CD4-positive, alpha-beta memory T cell (primary cell): ENCODE measurements around the gene WDR20. TPM values are rescaled to one million over a fixed set of nuclear protein-coding genes. Genes with fewer than 3 reads are reported as not detected.
"Not testable (repeated sequence)": the region's sequence is repeated elsewhere in the genome, so short reads cannot be mapped to it uniquely, and the experiment has no call there.

ENCODE experiments used
- CTCF ChIA-PET: fragments of 350-600 bp; sonication (Branson Sonifier 250); formaldehyde crosslinking; loops from one replicate; lab custom pipeline; 2021; ENCODE audit warnings: inconsistent platforms; ENCODE audit not compliant: partially characterized antibody; lab: Charles Lee
- POLR2A ChIA-PET: fragments of 350-600 bp; sonication (Branson Sonifier 250); formaldehyde crosslinking; loops from one replicate; lab custom pipeline; 2021; ENCODE audit not compliant: partially characterized antibody; lab: Charles Lee
- DNase-seq, 5 donors: peaks; one replicate each; pipeline versions ENCODE4 v3.0.0 to v3.0.0-alpha.2; 2020 to 2022; ENCODE audit warnings: mixed read lengths in 1 of 5
- H3K27ac ChIP-seq: one replicate; pipeline ENCODE4 v1.7.0; 2013; ENCODE audit warnings: low read depth, low read length
- H3K27me3 ChIP-seq: 2 replicates; pipeline ENCODE4 v1.7.0; 2013; ENCODE audit warnings: mild to moderate bottlenecking, low read length, moderate library complexity; ENCODE audit not compliant: insufficient read depth
- H3K36me3 ChIP-seq: 2 replicates; pipeline ENCODE4 v1.7.0; 2013; ENCODE audit warnings: mild to moderate bottlenecking, low read length, moderate library complexity; ENCODE audit not compliant: insufficient read depth
- H3K4me1 ChIP-seq: 2 replicates; pipeline ENCODE4 v1.7.0; 2013; ENCODE audit warnings: mild to moderate bottlenecking, low read length, moderate library complexity; ENCODE audit not compliant: insufficient read depth
- H3K4me3 ChIP-seq, 2 donors: one replicate each; pipeline ENCODE4 v1.7.0; 2013; ENCODE audit warnings: low read length in 2 of 2, mild to moderate bottlenecking in 1 of 2
- H3K9me3 ChIP-seq, 2 donors: one replicate each; pipeline ENCODE4 v1.7.0; 2013; ENCODE audit warnings: low read length in 2 of 2, control low read depth in 1 of 2; ENCODE audit not compliant: control insufficient read depth in 1 of 2
- H3K27ac Mint-ChIP-seq, 7 donors: one replicate each; pipeline ENCODE4 v1.8.0; 2020 to 2021; ENCODE audit warnings: mixed read lengths in 7 of 7, mild to moderate bottlenecking in 6 of 7, inconsistent platforms in 3 of 7, moderate library complexity in 3 of 7
- H3K27me3 Mint-ChIP-seq, 2 donors: one replicate each; pipeline ENCODE4 v1.8.0; 2020 to 2021; ENCODE audit warnings: mixed read lengths in 2 of 2
- H3K36me3 Mint-ChIP-seq, 2 donors: one replicate each; pipeline ENCODE4 v1.8.0; 2020 to 2021; ENCODE audit warnings: mixed read lengths in 2 of 2, inconsistent platforms in 1 of 2, mild to moderate bottlenecking in 1 of 2
- H3K4me1 Mint-ChIP-seq, 4 donors: one replicate each; pipeline ENCODE4 v1.8.0; 2020 to 2021; ENCODE audit warnings: mixed read lengths in 4 of 4, mild to moderate bottlenecking in 1 of 4
- H3K4me3 Mint-ChIP-seq, 8 donors: one replicate each; pipeline ENCODE4 v1.8.0; 2020 to 2021; ENCODE audit warnings: mixed read lengths in 8 of 8, mild to moderate bottlenecking in 7 of 8, moderate library complexity in 6 of 8, inconsistent platforms in 3 of 8
- H3K9me3 Mint-ChIP-seq, 8 donors: one replicate each; pipeline ENCODE4 v1.8.0; 2020 to 2021; ENCODE audit warnings: mixed read lengths in 8 of 8, mild to moderate bottlenecking in 5 of 8, inconsistent platforms in 3 of 8, moderate library complexity in 1 of 8
- intact Hi-C: fragments of 100-400 bp; cut with micrococcal nuclease; formaldehyde crosslinking; loops from one replicate; pipeline ENCODE4 v1.15.1; 2023
- polyA plus RNA-seq, 2 donors: library from polyadenylated mRNA; unstranded; fragments of 300-500 nt; fragmentation: Illumina TruSeq; gene quantifications; one replicate each; pipeline ENCODE4 v1.2.3, GENCODE V29; 2021
- total RNA-seq, 2 experiments: library from RNA; stranded (reverse); gene quantifications; one replicate each; pipeline ENCODE4 v1.2.3, GENCODE V29; 2021

WDR20 gene
- total and polyA plus RNA-seq, 4 experiments from 2014 or later: 18.8 to 57.9 (median 39.6) TPM

DNA sequence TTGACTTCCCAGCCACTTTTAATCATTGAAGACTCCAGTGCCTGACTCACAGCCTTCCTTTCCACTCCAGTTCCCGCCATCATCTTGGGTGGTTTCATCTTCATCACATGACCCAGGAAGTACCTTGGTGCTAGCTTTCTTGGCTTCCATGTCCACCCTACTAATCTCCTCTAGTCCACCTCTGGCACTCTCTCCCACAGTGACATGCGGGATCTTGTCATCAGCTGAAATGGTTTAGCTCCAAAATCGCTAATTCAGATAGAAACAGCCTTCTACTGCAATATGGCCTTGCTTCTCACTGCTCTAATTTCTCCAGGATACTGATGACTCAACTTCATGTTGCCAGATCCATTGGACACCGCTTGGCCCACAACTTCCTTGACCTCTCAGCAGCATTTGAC, 24.5 kb downstream of the WDR20 start:
- Histone ChIP-seq H3K27me3 (no peaks in the 10 kb centered on the region), H3K9me3 (no peaks in the 10 kb centered on the region), H3K27ac (no peak overlapping the region), H3K4me1 (peaks cover 18% of the 10 kb centered on the region), H3K36me3 (no peaks in the 10 kb centered on the region), H3K4me3 (no peak overlapping the region)
- H3K36me3 Mint-ChIP-seq: peaks cover 34 to 45% of the 10 kb centered on the region in 2 donors
- no peaks in the 10 kb centered on the region for H3K27me3 Mint-ChIP-seq
- ChIA-PET POLR2A (interaction anchor here (1.0 kb wide), 1 partner anchor 21 kb away, joined by 4 read pairs; no protein-coding TSS in a partner anchor), CTCF (no interaction called here)
- H3K4me3 Mint-ChIP-seq: peak overlapping the region in 1 of 8 donors; percentile 17
- intact Hi-C loops: no loop called here
- peaks cover 48 to 71% (median 57%) of the 10 kb centered on the region in 4 donors for H3K4me1 Mint-ChIP-seq
- DNase-seq: no peak
- peak overlapping the region in 2 of 7 donors; percentile 32 to 77 for H3K27ac Mint-ChIP-seq
- no peaks in the 10 kb centered on the region for H3K9me3 Mint-ChIP-seq

DNA sequence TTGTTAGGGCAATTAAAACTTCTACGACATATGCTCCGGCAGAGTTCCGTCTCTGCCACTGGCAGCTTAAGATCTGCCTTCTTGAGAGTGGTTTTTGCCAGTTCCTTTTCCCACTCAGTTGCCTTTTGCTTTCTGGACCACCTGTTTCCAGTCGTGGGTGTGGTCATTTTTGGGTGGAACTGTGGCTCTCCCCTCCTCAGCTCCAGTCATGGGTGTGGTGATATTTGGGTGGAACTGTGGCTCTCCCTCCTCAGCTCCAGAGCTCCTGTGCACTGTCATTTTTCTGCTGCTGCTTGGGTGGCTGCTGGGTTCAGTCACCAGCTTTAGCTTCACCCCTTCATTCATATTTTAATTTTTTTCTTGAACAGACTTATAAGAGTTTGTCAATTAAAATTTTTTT, 25.3 kb downstream of the WDR20 start:
- no peak overlapping the region for H3K4me3 ChIP-seq
- peaks cover 48 to 68% (median 58%) of the 10 kb centered on the region in 4 donors for H3K4me1 Mint-ChIP-seq
- peak overlapping the region in 2 of 7 donors; percentile 45 to 57 for H3K27ac Mint-ChIP-seq
- no peaks in the 10 kb centered on the region for H3K27me3 ChIP-seq
- ChIA-PET CTCF (no interaction called here), POLR2A (no interaction called here)
- H3K4me1 ChIP-seq: peaks cover 18% of the 10 kb centered on the region
- H3K27ac ChIP-seq: no peak overlapping the region
- H3K27me3 Mint-ChIP-seq: no peaks in the 10 kb centered on the region
- no peak overlapping the region for H3K4me3 Mint-ChIP-seq
- no peaks in the 10 kb centered on the region for H3K36me3 ChIP-seq
- H3K36me3 Mint-ChIP-seq: peaks cover 34 to 44% of the 10 kb centered on the region in 2 donors
- no peaks in the 10 kb centered on the region for H3K9me3 ChIP-seq
- DNase-seq: no peak
- H3K9me3 Mint-ChIP-seq: no peaks in the 10 kb centered on the region
- intact Hi-C loops: no loop called here

DNA sequence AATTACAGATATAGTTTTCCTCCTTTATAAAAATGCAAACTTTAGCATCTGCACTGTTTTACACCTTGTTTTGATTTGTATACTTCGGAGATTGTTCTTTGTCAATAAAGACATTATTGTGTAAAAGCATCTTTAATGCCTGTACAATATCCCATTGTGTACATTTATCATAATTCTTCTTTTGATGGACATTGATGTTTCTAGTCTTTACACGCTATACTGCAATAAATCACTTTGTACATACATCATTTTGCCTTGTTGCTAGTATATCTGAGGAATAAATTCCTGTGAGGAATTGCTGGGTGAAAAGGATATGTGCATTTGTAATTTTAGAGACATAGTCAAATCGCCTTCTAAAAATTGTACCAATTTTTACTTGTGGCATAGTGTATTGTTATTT, 30.4 kb downstream of the WDR20 start:
- Mint-ChIP-seq H3K4me1 (peaks cover 39 to 52% (median 43%) of the 10 kb centered on the region in 4 donors), H3K4me3 (no peak overlapping the region), H3K9me3 (no peaks in the 10 kb centered on the region), H3K36me3 (peaks cover 14 to 22% of the 10 kb centered on the region in 2 donors), H3K27ac (peak overlapping the region in 1 of 7 donors; percentile 3), H3K27me3 (no peaks in the 10 kb centered on the region)
- H3K27me3 ChIP-seq: no peaks in the 10 kb centered on the region
- no peaks in the 10 kb centered on the region for H3K36me3 ChIP-seq
- DNase-seq: no peak
- intact Hi-C loops: no loop called here
- ChIA-PET POLR2A (no interaction called here), CTCF (no interaction called here)
- no peaks in the 10 kb centered on the region for H3K9me3 ChIP-seq
- peaks cover 7% of the 10 kb centered on the region for H3K4me1 ChIP-seq
- no peak overlapping the region for H3K4me3 ChIP-seq
- no peak overlapping the region for H3K27ac ChIP-seq

DNA sequence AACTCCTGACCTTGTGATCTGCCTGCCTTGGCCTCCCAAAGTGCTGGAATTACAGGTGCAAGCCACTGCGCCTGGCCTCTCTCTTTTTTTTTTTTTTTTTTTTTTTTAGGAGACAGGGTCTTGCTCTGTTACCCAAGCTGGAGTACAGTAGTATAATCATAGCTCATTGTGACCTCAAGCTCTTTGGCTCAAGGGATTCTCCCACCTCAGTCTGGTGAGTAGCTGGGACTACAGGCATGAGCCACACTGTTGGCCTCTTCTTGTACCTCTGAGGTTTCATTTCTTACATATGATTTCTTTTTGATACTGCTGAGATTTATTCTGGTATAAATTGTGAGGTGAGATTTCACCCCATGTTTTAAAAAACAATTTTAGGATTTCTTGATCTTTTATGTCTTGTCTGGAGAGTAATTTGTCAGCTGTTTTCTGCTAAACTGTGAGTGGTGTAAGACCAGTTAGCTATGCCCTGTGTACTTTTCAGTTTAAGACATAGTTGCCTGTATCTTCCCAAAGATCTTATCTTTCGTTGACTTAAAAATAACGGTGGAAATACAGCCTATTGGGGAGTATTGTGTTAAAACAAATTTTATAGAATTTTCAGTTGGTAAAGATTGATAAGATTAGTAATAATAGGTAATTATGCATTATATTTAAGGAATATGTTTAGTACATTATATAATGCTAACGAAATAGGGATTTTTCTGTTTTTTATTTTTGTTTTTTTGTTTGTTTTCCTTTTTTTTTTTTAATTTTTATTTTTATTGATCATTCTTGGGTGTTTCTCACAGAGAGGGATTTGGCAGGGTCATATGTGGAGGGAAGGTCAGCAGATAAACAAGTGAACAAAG, 31.7 kb downstream of the WDR20 start:
- DNase-seq: no peak
- H3K4me1 ChIP-seq: peaks cover 6% of the 10 kb centered on the region
- ChIA-PET POLR2A (interaction anchor here (0.6 kb wide), 1 partner anchor 469 kb away, joined by 4 read pairs; no protein-coding TSS in a partner anchor), CTCF (no interaction called here)
- Mint-ChIP-seq H3K27ac (no peak overlapping the region), H3K9me3 (peaks cover 0 to 2% (median 0%) of the 10 kb centered on the region in 8 donors), H3K4me3 (no peak overlapping the region), H3K27me3 (no peaks in the 10 kb centered on the region), H3K36me3 (peaks cover 13 to 23% of the 10 kb centered on the region in 2 donors), H3K4me1 (peaks cover 36 to 55% (median 44%) of the 10 kb centered on the region in 4 donors)
- no peaks in the 10 kb centered on the region for H3K9me3 ChIP-seq
- intact Hi-C loops: no loop called here
- H3K27me3 ChIP-seq: no peaks in the 10 kb centered on the region
- H3K27ac ChIP-seq: no peak overlapping the region
- H3K4me3 ChIP-seq: no peak overlapping the region
- H3K36me3 ChIP-seq: no peaks in the 10 kb centered on the region

DNA sequence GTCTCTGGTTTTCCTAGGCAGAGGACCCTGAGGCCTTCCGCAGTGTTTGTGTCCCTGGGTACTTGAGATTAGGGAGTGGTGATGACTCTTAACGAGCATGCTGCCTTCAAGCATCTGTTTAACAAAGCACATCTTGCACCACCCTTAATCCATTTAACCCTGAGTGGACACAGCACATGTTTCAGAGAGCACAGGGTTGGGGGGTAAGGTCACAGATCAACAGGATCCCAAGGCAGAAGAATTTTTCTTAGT, 32.2 kb downstream of the WDR20 start:
- H3K4me3 ChIP-seq, H3K4me1 ChIP-seq, H3K27me3 Mint-ChIP-seq, H3K4me3 Mint-ChIP-seq, H3K36me3 ChIP-seq, H3K9me3 Mint-ChIP-seq, H3K9me3 ChIP-seq, H3K27ac Mint-ChIP-seq, CTCF ChIA-PET, intact Hi-C loops, POLR2A ChIA-PET, H3K27ac ChIP-seq, DNase-seq, H3K27me3 ChIP-seq: not testable (repeated sequence)
- Mint-ChIP-seq H3K4me1 (peaks cover 34 to 55% (median 41%) of the 10 kb centered on the region in 4 donors), H3K36me3 (peaks cover 9 to 19% of the 10 kb centered on the region in 2 donors)

DNA sequence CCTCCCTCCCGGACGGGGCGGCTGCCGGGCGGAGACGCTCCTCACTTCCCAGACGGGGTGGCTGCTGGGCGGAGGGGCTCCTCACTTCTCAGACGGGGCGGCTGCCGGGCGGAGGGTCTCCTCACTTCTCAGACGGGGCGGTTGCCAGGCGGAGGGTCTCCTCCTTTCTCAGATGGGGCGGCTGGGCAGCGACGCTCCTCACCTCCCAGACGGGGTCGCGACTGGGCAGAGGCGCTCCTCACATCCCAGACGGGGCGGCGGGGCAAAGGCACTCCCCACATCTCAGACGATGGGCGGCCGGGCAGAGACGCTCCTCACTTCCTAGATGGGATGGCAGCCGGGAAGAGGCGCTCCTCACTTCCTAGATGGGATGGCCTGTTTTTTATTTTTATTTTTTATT, 33.0 kb downstream of the WDR20 start:
- CTCF ChIA-PET, H3K4me3 Mint-ChIP-seq, H3K27me3 Mint-ChIP-seq, H3K9me3 Mint-ChIP-seq, H3K9me3 ChIP-seq, H3K27ac ChIP-seq, H3K27me3 ChIP-seq, H3K4me1 ChIP-seq, H3K4me3 ChIP-seq, POLR2A ChIA-PET, intact Hi-C loops, H3K36me3 ChIP-seq, DNase-seq, H3K27ac Mint-ChIP-seq: not testable (repeated sequence)
- peaks cover 32 to 57% (median 40%) of the 10 kb centered on the region in 4 donors for H3K4me1 Mint-ChIP-seq
- peaks cover 4 to 17% of the 10 kb centered on the region in 2 donors for H3K36me3 Mint-ChIP-seq

DNA sequence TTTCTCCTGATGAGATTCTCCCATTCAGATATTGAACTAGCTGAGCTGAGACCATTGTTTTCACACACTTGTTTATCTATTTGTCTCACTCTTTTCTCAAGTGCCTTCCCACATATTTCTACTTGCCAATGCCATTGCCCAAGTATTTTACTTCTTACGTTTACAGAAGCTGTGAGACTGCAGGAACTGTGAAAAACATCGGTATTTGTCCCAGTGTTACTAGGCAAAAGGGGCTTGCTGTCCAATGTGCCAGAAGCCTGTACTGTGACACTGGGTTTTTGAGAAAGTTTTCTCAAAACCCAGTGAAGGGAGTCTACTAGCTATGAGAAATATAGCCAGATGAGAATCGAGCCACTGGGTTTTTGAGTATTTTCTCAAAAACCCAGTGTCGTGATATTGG, 37.5 kb downstream of the WDR20 start:
- H3K27ac Mint-ChIP-seq: peak overlapping the region in 1 of 7 donors; percentile 70
- no peaks in the 10 kb centered on the region for H3K27me3 ChIP-seq
- intact Hi-C loops: no loop called here
- ChIA-PET CTCF (no interaction called here), POLR2A (no interaction called here)
- H3K36me3 Mint-ChIP-seq: peaks cover 0 to 12% of the 10 kb centered on the region in 2 donors
- H3K4me1 ChIP-seq: peaks cover 10% of the 10 kb centered on the region
- H3K36me3 ChIP-seq: no peaks in the 10 kb centered on the region
- DNase-seq: no peak
- no peak overlapping the region for H3K4me3 ChIP-seq
- H3K9me3 ChIP-seq: no peaks in the 10 kb centered on the region
- H3K9me3 Mint-ChIP-seq: peaks cover 0 to 2% (median 0%) of the 10 kb centered on the region in 8 donors
- H3K4me1 Mint-ChIP-seq: peaks cover 35 to 57% (median 46%) of the 10 kb centered on the region in 4 donors
- H3K4me3 Mint-ChIP-seq: no peak overlapping the region
- H3K27me3 Mint-ChIP-seq: no peaks in the 10 kb centered on the region
- H3K27ac ChIP-seq: no peak overlapping the region
